Measurements from ENCODE around the gene B3GNT4. TPM values are rescaled to one million over a fixed set of nuclear protein-coding genes. Genes with fewer than 3 reads are reported as not detected.

The B3GNT4 gene
- total RNA-seq, 1 donor from 2014 or later: 0.58 TPM

GRCh38 chr12:122205053-122205925, 1.8 kb downstream of the B3GNT4 start:
- no peak for DNase-seq (ENCODE audit: low read depth)
- TF ChIP-seq, protein P1, sequence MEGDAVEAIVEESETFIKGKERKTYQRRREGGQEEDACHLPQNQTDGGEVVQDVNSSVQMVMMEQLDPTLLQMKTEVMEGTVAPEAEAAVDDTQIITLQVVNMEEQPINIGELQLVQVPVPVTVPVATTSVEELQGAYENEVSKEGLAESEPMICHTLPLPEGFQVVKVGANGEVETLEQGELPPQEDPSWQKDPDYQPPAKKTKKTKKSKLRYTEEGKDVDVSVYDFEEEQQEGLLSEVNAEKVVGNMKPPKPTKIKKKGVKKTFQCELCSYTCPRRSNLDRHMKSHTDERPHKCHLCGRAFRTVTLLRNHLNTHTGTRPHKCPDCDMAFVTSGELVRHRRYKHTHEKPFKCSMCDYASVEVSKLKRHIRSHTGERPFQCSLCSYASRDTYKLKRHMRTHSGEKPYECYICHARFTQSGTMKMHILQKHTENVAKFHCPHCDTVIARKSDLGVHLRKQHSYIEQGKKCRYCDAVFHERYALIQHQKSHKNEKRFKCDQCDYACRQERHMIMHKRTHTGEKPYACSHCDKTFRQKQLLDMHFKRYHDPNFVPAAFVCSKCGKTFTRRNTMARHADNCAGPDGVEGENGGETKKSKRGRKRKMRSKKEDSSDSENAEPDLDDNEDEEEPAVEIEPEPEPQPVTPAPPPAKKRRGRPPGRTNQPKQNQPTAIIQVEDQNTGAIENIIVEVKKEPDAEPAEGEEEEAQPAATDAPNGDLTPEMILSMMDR (conservative IDR thresholded peaks at IDR 0.05; ENCODE audit: low read depth, low read length): no peak
- no peak overlapping the region for H3K4me3 ChIP-seq (ENCODE audit: low read depth, low read length)

- no peak overlapping the region for H3K4me3 ChIP-seq (ENCODE audit: low read depth, low read length)
- TF ChIP-seq, protein P1 (conservative IDR thresholded peaks at IDR 0.05; ENCODE audit: low read depth, low read length): no peak
- DNase-seq (ENCODE audit: low read depth): no peak
Measured at GRCh38 chr12:122206111-122206881, 2.8 kb downstream of the B3GNT4 start.

GRCh38 chr12:122206976-122207375, 3.5 kb downstream of the B3GNT4 start:
- TF ChIP-seq, protein P1 (conservative IDR thresholded peaks at IDR 0.05; ENCODE audit: low read depth, low read length): no peak
- no peak for DNase-seq (ENCODE audit: low read depth)

DNA sequence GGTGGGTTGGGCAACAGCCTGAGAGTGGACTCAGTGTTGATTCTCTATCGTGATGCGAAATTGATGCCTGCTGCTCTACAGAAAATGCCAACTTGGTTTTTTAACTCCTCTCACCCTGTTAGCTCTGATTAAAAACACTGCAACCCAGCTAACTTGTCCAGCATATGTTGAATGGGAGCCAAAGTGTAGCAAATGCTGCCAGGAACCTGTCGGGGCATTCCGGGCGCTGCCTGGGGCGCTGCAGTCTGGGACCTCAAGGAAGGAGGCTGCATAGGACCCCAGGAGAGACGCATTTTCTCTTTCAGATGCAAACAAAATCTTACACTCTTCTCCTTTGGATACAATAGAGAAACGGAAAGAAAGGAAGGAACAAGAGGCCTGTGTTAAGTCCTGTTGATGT, 3.9 kb downstream of the B3GNT4 start:
- no peak for DNase-seq (ENCODE audit: low read depth)
- TF ChIP-seq, protein P1 (conservative IDR thresholded peaks at IDR 0.05; ENCODE audit: low read depth, low read length): no peak
- H3K4me3 ChIP-seq (ENCODE audit: low read depth, low read length): no peak overlapping the region

More at GRCh38 chr12:122206976-122207375, 3.5 kb downstream of the B3GNT4 start:
- no peak overlapping the region for H3K4me3 ChIP-seq (ENCODE audit: low read depth, low read length)

GRCh38 chr12:122208073-122208820, 4.7 kb downstream of the B3GNT4 start:
- DNase-seq (ENCODE audit: low read depth): no peak
- TF ChIP-seq, protein P1 (conservative IDR thresholded peaks at IDR 0.05; ENCODE audit: low read depth, low read length): no peak
- no peak overlapping the region for H3K4me3 ChIP-seq (ENCODE audit: low read depth, low read length)

DNA sequence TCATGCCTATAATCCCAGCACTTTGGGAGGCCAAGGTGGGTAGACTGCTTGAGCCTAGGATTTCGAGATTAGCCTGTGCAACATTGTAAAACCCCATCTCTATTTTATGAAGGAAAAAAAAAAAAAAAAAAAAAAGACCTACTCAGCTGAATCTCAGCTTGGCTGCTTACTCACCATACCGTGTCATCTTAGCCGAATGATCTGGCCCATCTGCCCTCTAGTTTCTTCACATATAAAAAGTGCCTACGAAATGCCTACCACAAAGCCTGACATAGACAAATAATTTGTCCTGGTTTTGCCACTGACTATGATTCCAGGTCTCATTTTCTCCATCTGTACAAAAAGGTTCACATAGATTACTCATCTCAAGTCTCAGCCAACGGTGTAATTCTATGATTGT, 12.3 kb downstream of the B3GNT4 start:
- DNase-seq (ENCODE audit: low read depth): peak; percentile 10
- H3K4me3 ChIP-seq (ENCODE audit: low read depth, low read length): no peak overlapping the region
- TF ChIP-seq, protein P1 (conservative IDR thresholded peaks at IDR 0.05; ENCODE audit: low read depth, low read length): no peak

Measured in epithelial cell of proximal tubule (primary cell).